Ovary (tissue), 9 donors: ENCODE results near the gene LAMC3. TPM values are rescaled to one million over a fixed set of nuclear protein-coding genes. Genes with fewer than 3 reads are reported as not detected.
"Not testable (repeated sequence)": the region's sequence is repeated elsewhere in the genome, so short reads cannot be mapped to it uniquely, and the experiment has no call there.

Source experiments
- DNase-seq, 5 donors: peaks; one replicate each; pipeline ENCODE4 v3.0.0-alpha.2; 2019 to 2020
- H3K27ac ChIP-seq, 2 donors: fragments of 200-600 bp; one replicate each; pipeline versions ENCODE4 v1.5.1 to v1.8.0; 2019 to 2022
- H3K27me3 ChIP-seq: fragments of 200-600 bp; one replicate; pipeline ENCODE4 v1.8.0; 2022
- H3K36me3 ChIP-seq: fragments of 200-600 bp; sonication (generic); one replicate; pipeline ENCODE4 v1.5.1; 2019
- H3K4me1 ChIP-seq: one replicate; pipeline ENCODE4 v1.8.1; 2013; ENCODE audit warnings: mild to moderate bottlenecking, moderate library complexity; ENCODE audit not compliant: insufficient read depth
- H3K4me3 ChIP-seq: fragments of 200-600 bp; sonication (generic); one replicate; pipeline ENCODE4 v1.5.1; 2017
- H3K9me3 ChIP-seq, 2 donors: fragments of 200-600 bp in 1 of 2; sonication (generic) in 1 of 2; one replicate each; pipeline versions ENCODE4 v1.5.1 to v1.8.1; 2013 to 2019; ENCODE audit warnings: mild to moderate bottlenecking in 1 of 2, moderate library complexity in 1 of 2
- EP300 ChIP-seq: sonication (generic); formaldehyde crosslinking; IDR thresholded peaks from one replicate; pipeline ENCODE4 v1.6.1; 2017; ENCODE audit warnings: antibody characterized with exemption
- POLR2A ChIP-seq: fragments of 450-650 bp; IDR thresholded peaks from one replicate; pipeline ENCODE4 v1.6.1; 2017; ENCODE audit warnings: antibody characterized with exemption, mild to moderate bottlenecking, moderate library complexity
- WGBS, 3 donors: extraction: QIAGEN DNeasy Blood & Tissue Kit in 1 of 3; methylation state at CpG; one replicate each; pipeline versions ENCODE4 v1.1.5 to v1.1.7; 2013 to 2017; 5-methylcytosine and 5-hydroxymethylcytosine counted together
- intact Hi-C, 4 donors: fragments of 100-400 bp; cut with DNase I; formaldehyde crosslinking; loops; one replicate each; pipeline versions ENCODE4 v1.11.0 to v1.15.1; 2022 to 2023
- polyA plus RNA-seq, 2 donors: library from polyadenylated mRNA; stranded (reverse); fragments of 200-250 nt in 1 of 2; fragments of 350-450 nt in 1 of 2; fragmentation: Illumina TruSeq in 1 of 2; extraction: RNeasy Lipid Tissue Mini Kit (QIAGEN cat#74804) in 1 of 2; gene quantifications; one replicate each; pipeline ENCODE4 v1.2.3, GENCODE V29; 2013 to 2014
- total RNA-seq, 7 donors: library from RNA; depleted of rRNA in 2 of 7; stranded (reverse); fragments of >200 nt in 2 of 7; fragmentation: NEBNext Ultra II Directional in 3 of 7; extraction: Animal tissue kit (Norgen Biotek cat#: 25700) in 3 of 7; gene quantifications; one replicate each; pipeline versions ENCODE4 v1.1.0 to v1.2.4, GENCODE V29; 2016 to 2023
- TF ChIP-seq, protein P1 (sequence below), 3 donors: fragments of 450-650 bp in 2 of 3; fragments of 200-600 bp in 1 of 3; IDR thresholded peaks; one replicate each; pipeline versions ENCODE4 v1.5.1 to v1.8.0; 2016 to 2022; ENCODE audit warnings: antibody characterized with exemption in 3 of 3, mild to moderate bottlenecking in 1 of 3
- donor health status: DM: no; HTN: no; CAD: no; lungs with moderate emphysema.
- donor health status: DM: no; HTN: no; CAD: no.
- donor health status: Bipolar disorder and iron deficiency.
- donor health status: DM: yes; HTN: yes; CAD: no.
- donor health status: DM: no; HTN: no; CAD: no.
- donor health status: DM: yes; HTN: yes; CAD: no.

LAMC3 gene
- total and polyA plus RNA-seq, 9 donors = 0.48 to 5.7 (median 1.8) TPM

- H3K9me3 ChIP-seq = no peaks in the 10 kb centered on the region
- no peak for DNase-seq
- H3K4me3 ChIP-seq = no peak overlapping the region
- H3K4me1 ChIP-seq = no peaks in the 10 kb centered on the region
- TF ChIP-seq, protein P1, sequence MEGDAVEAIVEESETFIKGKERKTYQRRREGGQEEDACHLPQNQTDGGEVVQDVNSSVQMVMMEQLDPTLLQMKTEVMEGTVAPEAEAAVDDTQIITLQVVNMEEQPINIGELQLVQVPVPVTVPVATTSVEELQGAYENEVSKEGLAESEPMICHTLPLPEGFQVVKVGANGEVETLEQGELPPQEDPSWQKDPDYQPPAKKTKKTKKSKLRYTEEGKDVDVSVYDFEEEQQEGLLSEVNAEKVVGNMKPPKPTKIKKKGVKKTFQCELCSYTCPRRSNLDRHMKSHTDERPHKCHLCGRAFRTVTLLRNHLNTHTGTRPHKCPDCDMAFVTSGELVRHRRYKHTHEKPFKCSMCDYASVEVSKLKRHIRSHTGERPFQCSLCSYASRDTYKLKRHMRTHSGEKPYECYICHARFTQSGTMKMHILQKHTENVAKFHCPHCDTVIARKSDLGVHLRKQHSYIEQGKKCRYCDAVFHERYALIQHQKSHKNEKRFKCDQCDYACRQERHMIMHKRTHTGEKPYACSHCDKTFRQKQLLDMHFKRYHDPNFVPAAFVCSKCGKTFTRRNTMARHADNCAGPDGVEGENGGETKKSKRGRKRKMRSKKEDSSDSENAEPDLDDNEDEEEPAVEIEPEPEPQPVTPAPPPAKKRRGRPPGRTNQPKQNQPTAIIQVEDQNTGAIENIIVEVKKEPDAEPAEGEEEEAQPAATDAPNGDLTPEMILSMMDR (IDR thresholded peaks at IDR 0.05) = no peak
- TF ChIP-seq EP300 (no peak), POLR2A (no peak)
- 52 to 62% (median 61%) methylated on average over 3 of the region's 3 CpGs for WGBS, 3 donors
- H3K27me3 ChIP-seq = no peaks in the 10 kb centered on the region
- H3K27ac ChIP-seq = no peak overlapping the region
- no peaks in the 10 kb centered on the region for H3K36me3 ChIP-seq
- intact Hi-C loops = loop anchor here in 1 of 4 donors (5.0 kb wide), 1 partner anchor 1452 kb away; no protein-coding TSS in a partner anchor
Observed at GRCh38 chr9:130999245-130999623, 9.7 kb upstream of the LAMC3 start.

GRCh38 chr9:131000526-131000925 is 8.4 kb upstream of the LAMC3 start:
- H3K4me1 ChIP-seq, H3K27me3 ChIP-seq, H3K27ac ChIP-seq, DNase-seq, intact Hi-C loops, H3K4me3 ChIP-seq, H3K36me3 ChIP-seq, H3K9me3 ChIP-seq: not testable (repeated sequence)
- 85 to 88% (median 86%) methylated on average over 9 of the region's 9 CpGs for WGBS, 3 donors

DNA sequence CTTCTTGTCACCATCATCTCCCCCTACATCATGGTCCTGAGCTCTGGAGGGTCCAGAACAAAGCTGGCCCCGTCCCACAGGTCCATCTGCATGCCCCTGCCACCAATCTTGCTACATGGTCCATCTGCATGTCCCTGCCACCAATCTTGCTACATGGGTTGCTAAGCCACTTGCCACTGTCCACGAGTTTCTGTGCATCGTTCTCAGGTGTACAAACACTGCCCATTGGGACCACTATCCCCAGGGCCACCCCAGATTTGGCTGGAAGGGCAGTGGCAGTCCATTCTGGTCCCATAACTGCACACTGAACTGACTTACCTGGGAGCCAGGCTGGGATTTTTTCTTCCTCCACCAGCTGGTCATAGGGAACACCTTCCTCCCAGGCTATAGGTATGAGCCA is 8.0 kb upstream of the LAMC3 start:
- TF ChIP-seq, protein P1 (IDR thresholded peaks at IDR 0.05) = no peak
- TF ChIP-seq POLR2A = no peak
- no peak for TF ChIP-seq EP300
- no peaks in the 10 kb centered on the region for H3K9me3 ChIP-seq
- no peak overlapping the region for H3K27ac ChIP-seq
- H3K36me3 ChIP-seq = no peaks in the 10 kb centered on the region
- WGBS, 3 donors = 61 to 71% (median 68%) methylated on average over 3 of the region's 3 CpGs
- no peak overlapping the region for H3K4me3 ChIP-seq
- H3K27me3 ChIP-seq = no peaks in the 10 kb centered on the region
- DNase-seq = no peak
- intact Hi-C loops = no loop called here
- no peaks in the 10 kb centered on the region for H3K4me1 ChIP-seq

DNA sequence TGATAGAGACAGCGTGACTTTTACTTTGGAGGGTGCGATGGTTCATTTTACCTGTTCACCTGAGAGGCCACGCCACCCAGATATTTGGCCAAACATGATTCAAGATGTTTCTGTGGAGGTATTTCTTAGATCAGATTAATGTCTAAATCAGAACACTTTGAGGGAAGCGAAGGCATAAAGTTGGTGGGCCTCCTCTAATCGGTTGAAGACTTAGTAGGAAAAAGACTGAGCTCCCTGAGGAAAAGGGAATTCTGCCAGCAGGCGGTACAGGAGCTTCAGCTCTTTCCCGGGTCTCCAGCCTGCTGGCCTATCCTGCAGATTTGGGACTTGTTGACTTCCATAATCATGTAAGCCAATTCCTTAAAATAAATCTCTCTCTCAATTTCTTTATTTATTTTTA is 7.0 kb upstream of the LAMC3 start:
- no peaks in the 10 kb centered on the region for H3K36me3 ChIP-seq
- H3K4me3 ChIP-seq = no peak overlapping the region
- H3K9me3 ChIP-seq = no peaks in the 10 kb centered on the region
- DNase-seq = no peak
- intact Hi-C loops = no loop called here
- 84 to 85% (median 84%) methylated on average over 7 of the region's 7 CpGs for WGBS, 3 donors
- H3K27ac ChIP-seq = no peak overlapping the region
- H3K27me3 ChIP-seq = no peaks in the 10 kb centered on the region
- no peaks in the 10 kb centered on the region for H3K4me1 ChIP-seq
- TF ChIP-seq, protein P1 (IDR thresholded peaks at IDR 0.05) = no peak
- TF ChIP-seq EP300 = no peak
- TF ChIP-seq POLR2A = no peak

DNA sequence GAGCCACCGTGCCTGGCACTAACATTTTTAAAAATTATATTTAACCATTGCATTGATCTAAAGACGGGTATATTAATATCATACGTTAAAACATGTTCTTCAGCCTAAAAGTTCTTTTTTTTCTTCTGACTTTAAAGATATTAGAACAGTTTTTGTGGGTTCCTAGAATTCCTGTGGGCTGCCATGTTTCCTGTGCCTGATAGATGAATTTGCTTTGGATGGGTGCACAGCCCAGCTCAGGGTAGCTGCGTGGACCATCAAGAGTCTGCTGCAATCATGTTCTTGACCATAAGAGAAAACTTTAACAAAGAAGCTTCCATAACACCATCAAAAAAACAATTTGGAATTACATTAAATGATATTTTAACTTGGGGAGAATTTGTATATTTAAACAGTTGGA is 2.4 kb upstream of the LAMC3 start:
- WGBS, 3 donors = 73 to 82% (median 80%) methylated on average over 4 of the region's 4 CpGs
- Histone ChIP-seq H3K4me1 (no peaks in the 10 kb centered on the region), H3K36me3 (no peaks in the 10 kb centered on the region), H3K27ac (no peak overlapping the region), H3K9me3 (no peaks in the 10 kb centered on the region), H3K27me3 (no peaks in the 10 kb centered on the region), H3K4me3 (no peak overlapping the region)
- intact Hi-C loops = no loop called here
- TF ChIP-seq EP300 (no peak), POLR2A (no peak)
- TF ChIP-seq, protein P1 (IDR thresholded peaks at IDR 0.05) = no peak
- no peak for DNase-seq
